HG02884 (cell line): ENCODE results near the gene FOXRED1.
A peak's percentile ranks its signal among the peaks of the same experiment; 100 is the strongest.

Experiments
- ATAC-seq: cut with Tn5 transposase; IDR thresholded peaks from one replicate; pipeline ENCODE4 v1.9.1; 2021; ENCODE audit warnings: mild to moderate bottlenecking, moderate library complexity; ENCODE audit not compliant: unreplicated experiment

The FOXRED1 gene

DNA sequence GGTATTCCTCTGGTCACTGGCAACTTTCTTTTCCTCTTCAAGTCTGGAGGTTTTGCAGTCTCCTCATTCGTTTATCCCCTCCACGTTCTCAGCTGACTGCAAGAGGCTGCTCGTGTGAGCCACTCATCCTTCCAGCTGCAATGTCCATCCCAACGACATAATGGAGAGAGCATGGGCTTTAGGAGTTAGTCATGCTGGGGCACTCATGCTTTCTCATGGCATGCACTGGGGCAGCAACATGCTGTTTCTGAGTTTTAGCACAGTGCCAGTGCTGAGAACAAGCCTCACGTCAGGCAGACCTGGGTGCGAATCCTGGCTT, 42.0 kb downstream of the FOXRED1 start:
- no peak for ATAC-seq

- peak; percentile 75 for ATAC-seq
Measured at GRCh38 chr11:126311401-126312291, 42.7 kb downstream of the FOXRED1 start.

GRCh38 chr11:126312961-126313360, 44.0 kb downstream of the FOXRED1 start:
- no peak for ATAC-seq

GRCh38 chr11:126313826-126314225, 44.9 kb downstream of the FOXRED1 start:
- no peak for ATAC-seq

- no peak for ATAC-seq
Measured at GRCh38 chr11:126317432-126317755, 48.4 kb downstream of the FOXRED1 start.

- ATAC-seq = peak; percentile 35
Measured at GRCh38 chr11:126317756-126318573, 49.0 kb downstream of the FOXRED1 start.

GRCh38 chr11:126318574-126319373, 49.8 kb downstream of the FOXRED1 start:
- peak; percentile 89 for ATAC-seq

- no peak for ATAC-seq
Measured at GRCh38 chr11:126319374-126319740, 50.4 kb downstream of the FOXRED1 start.

DNA sequence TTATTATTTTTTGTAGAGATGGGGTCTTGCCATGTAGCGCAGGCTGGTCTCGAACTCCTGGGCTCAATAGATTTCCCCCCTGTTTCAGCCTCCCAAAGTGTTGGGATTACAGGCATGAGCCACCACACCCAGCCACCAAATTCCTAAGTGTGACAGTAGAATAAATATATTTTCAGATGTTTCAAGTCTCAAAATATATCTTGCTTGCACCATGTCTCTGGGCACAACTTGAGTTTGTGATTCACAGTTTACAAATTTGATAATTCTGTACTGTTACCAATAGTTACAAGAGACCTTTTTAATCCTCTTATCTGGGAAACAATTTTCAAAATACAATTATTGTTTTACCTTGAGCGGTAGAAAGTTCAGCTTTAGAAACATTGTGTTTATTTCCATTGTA, 54.0 kb downstream of the FOXRED1 start:
- no peak for ATAC-seq

DNA sequence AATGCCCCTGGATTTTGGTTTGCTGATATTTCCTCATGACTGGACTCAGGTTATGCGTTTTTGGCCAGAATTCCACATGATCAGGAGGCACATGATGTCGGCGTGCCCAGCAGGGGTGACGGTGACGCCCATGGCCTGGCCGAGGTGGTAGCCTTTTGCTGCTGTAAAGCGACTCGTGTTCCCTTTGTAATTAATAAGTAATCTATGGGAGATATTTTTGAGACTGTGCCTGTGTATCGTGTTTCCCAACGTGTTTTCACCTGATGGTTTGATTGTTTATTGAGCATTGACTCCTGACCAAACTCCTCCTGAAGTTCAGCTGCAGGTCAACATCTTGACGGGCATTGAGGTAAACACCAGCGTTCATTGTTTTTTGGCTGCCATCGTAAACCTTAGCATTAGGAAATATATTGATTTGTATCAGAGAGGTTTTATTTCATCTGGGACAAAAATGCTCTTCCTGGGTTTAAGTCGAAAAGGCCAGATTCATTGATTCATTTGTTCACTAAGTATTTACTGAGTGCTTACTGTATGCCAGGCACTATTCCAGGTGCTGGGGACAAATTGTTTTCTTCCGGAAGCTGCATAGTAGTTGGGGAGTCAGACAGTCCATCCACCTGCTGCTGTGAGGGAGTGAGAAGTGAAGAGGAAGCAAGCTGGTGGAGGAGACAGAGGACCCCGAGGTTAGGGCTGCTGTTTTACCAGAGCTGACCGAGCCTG, 58.5 kb downstream of the FOXRED1 start:
- no peak for ATAC-seq
